GDM1 (cell line): ENCODE data around the gene RGS19.
A peak's percentile ranks its signal among the peaks of the same experiment; 100 is the strongest.

ENCODE experiments used
- DNase-seq: peaks from one replicate; lab custom pipeline; 2025; lab: John Stamatoyannopoulos, UW

Gene RGS19

DNA sequence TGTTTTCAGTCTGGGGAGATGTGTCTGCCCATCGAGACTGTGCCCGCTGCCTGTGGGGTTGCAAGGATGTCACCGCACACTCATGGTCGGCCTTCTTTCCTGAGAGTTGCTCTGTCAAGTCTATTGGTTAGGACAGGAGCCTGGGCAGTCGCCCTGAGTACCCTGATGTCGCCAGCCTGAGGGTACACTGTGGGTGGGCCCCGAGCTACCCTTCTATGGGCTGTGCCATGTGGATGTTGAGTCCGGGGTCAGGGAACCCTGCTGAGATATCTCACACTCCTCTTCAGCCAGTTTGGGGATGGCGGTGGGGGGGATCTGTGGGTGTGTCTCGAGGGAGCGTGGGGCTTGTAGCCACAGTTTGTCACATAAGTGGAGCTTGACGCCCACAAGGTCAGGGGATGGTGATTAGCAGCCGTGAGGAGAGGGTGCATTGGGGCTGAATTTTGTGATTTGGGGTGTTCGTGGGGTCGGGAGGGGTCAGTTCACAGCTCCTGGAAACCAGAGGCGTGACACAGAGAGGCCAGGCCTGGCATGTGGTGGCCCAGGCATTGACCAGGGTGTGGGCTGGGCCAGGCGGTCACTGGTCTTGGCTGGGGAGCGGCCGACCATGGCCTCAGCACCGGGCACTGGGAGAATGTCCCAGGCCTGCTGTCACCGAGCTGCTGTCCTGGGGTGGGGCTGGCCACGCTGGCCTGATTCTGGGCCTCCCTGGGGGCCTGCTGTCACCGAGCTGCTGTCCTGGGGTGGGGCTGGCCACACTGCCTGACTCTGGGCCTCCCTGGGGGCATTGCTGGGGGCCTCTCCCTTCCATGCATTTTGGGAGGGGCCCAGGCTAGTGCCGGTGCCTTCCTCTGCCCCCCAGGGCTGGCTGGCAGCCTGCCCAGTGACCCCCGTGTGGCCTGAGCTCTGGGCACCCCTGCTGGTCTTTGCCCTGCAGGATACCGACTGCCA, 29.7 kb upstream of the RGS19 start:
- no peak for DNase-seq

DNA sequence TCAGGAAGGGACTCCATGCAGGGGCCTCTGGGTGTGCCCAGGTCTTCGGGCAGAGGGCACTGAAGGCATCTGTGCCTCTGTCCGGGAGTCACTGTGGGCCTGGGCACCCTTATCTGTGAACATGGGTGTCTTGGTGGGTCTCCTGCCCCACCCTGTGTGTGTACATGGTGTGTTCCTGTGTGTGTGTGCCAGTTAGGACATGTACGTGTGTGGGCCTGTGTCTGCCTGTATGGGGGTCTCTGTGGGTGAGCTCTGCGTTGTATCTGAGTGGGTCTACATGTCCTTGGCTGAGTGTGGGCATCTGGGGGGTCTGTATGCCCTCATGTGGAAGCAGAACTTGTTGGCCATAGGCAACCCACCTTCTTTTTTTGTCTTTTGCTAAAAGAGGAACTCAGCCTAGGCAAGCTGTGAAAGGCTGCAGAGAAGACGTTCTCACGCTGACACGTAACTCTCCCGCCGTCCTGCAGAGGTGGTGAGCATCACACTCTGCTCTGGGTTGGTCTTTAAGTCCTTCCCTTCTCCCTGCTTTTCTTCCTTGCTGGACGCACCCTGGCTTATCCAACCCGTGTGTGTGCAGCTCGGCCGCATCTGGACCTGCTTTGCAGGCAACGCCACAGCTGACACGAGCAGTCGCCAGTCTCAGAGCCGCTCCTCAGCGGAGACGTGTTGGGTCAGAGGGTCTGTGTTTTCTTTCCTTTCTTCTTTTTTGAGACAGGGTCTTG, 28.6 kb upstream of the RGS19 start:
- peak; percentile 66 for DNase-seq

DNA sequence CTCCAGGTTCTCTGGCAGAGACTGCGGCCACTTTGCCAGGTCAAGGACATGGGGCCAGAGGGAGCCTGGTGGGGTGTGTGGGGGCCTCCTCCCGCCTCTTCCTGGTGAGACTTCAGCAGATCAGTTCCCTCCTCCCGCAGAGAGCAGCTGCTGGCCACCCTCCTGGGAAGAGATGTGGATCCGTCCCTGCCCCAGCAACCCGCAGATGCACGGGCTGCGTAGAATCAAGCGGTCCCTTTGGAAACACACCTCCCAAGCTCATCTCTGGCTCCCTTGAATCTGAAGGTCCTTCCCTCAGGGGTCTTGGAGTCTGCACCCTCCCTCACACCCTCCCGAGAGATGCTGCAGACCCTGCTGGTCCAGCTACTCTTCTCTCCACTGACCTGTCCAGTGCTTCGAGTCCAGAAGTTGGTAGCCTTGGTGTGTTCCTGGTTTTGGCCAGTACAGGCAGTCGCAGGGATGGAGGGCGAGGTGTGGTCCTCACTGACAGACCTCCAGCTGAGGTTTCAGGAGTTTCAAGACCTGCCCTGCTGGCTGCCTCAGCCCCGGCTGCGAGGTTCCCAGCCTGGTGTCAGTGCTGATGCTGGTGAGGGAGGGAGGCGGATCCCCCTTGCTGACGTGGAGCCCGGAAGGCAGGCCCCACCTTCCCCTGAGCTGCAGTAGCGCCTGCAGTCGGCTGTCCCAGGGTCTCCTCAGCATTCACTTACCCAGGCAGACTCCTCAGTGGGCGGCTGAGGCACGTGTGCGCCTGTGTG, 27.8 kb upstream of the RGS19 start, which contains the start of gene NPBWR2:
NPBWR2 (minus strand) TSS at position 585 of the 755 bp plus-strand sequence. CDS start 734 bp downstream, outside the sequence.
- DNase-seq, result no peak

DNA sequence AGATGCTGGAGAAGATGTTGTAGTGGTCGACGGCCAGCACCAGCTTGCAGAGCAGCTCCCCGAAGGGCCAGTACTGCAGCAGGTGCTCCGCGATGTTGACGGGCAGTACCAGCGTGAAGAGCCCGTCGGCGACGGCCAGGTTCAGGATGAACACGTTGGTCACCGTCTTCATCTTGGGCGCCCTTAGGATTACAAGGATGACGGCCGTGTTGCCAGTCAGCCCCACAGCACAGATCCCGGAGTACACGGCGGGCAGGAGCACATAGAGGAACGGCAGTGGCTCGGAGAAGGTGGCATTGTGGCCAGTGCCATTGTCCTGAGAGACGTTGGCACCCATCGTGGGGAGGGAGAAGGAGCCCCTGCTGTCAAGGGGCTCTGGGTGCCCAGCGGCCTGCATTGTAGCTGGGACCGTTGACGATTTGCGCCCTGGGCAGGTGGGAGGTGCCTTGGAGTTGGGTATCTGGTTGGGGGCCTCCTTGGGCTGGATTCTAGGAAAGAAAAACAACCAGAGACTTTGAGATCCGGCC, 27.2 kb upstream of the RGS19 start:
- no peak for DNase-seq

DNA sequence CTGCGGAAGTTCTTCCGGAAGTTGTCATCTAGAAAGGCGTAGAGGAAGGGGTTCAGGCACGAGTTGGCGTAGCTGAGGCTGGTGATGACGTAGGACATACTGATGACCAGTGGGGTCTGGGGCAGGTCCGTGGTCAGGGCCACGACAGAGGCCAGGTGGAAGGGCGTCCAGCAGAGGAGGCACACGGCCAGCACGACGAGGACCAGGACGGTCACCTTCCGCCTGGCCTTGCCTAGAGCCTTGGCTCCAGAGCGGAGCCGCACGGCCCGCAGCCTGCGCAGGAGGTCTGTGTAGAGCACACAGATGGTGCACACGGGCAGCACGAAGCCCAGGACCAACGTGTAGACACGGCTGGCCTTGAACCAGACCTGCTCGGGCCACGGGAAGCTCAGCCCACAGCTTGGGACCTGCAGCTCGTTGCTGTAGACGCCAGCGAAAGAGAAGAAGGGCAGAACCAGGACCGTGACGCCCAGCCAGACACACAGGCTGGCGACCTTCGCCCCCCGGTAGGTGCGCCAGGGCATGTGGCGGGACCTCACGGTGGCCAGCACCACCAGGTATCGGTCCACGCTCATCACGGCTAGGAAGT, 26.6 kb upstream of the RGS19 start:
- DNase-seq, result no peak

DNA sequence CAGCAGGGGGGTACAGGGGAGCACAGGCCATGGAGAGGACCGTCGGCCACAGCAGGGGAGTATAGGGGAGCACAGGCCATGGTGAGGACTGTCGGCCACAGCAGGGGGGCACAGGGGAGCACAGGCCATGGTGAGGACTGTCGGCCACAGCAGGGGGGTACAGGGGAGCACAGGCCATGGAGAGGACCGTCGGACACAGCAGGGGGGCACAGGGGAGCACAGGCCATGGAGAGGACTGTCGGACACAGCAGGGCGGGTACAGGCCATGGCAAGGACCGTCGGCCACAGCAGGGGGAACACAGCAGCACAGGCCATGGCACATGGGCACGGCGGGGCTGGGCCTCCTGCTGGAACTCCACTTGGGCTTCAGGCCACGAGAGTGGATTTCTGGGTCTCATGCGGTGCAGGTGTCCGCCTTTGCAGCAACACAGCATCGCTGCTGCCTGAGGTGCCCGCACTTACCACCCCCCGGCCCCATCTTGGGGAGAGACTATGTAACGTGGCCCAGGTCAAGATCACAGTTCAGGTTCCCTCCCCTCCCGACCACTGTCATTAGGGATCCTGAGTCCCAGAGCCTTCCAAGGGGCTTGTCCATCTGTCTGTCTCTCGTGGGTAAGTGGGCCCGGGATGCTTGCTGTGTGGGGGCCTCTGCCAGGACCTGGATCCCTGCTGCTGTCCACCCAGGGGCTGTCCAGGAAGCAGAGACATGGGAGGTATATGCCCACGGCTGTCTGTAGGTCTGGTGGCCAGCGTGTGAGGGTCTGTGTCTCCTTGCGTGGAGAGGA, 25.5 kb upstream of the RGS19 start:
- DNase-seq, result no peak

DNA sequence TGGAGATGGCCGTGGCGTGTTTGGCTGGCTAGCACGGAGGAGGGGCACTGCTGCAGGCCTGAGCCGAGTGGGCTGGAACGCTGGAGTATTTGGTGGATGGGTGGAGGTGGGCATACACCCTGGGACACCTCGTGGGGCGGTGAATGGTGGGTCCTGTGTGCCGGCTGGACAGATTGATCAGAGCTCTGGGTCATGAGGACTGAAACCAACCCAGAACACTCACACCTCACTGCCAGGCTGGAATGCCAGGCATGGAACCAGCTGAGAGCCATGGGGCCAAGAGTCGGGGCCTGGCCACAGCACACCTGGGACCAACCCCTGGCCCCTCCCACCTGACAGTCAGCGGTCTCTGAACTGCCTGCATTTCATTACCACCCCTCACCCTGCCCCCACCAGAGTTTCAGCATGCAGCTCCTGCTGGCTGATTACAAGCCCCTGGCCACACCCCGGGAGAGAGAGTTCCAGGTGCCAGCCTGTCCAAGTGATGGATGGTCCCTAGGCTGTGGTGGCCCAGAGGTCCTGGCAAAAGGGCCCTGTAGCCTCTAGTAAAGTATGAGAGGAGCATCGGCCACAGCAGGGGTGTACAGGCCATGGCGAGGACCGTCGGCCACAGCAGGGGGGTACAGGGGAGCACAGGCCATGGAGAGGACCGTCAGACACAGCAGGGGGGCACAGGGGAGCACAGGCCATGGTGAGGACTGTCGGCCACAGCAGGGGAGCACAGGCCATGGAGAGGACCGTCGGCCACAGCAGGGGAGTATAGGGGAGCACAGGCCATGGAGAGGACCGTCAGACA, 24.8 kb upstream of the RGS19 start:
- DNase-seq, result no peak

DNA sequence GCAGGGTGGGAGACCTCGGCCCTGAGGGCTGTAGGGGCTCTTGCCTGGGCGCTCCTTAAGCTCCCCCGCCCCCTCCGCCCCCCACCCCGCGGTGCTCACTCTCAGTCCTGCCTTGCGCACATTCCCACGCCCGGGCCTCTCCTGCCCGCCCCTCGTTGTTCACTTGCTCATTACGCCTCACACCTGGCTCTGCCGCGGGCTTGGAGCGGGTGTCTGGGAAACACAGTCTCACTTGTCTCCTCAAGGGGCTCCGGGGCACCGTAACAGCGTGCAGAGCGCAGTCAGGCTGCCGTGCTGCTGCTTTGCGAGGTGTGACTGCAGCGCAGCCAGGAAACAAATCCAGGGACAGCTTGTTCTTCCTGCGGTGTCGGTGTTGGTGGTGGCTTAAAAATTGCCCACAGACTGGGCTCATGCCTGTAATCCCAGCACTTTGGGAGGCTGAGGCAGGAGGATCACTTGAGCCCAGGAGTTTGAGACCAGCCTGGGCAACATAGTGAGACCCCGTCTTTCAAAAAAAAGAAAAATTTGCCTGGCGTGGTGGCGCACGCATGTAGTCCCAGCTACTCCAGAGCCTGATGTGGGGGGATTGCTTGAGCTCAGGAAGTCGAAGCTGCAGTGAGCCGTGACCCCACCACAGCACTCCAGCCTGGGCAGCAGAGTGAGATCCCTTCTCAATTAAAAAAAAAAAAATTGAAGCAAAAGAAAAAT, 23.5 kb upstream of the RGS19 start:
- no peak for DNase-seq

DNA sequence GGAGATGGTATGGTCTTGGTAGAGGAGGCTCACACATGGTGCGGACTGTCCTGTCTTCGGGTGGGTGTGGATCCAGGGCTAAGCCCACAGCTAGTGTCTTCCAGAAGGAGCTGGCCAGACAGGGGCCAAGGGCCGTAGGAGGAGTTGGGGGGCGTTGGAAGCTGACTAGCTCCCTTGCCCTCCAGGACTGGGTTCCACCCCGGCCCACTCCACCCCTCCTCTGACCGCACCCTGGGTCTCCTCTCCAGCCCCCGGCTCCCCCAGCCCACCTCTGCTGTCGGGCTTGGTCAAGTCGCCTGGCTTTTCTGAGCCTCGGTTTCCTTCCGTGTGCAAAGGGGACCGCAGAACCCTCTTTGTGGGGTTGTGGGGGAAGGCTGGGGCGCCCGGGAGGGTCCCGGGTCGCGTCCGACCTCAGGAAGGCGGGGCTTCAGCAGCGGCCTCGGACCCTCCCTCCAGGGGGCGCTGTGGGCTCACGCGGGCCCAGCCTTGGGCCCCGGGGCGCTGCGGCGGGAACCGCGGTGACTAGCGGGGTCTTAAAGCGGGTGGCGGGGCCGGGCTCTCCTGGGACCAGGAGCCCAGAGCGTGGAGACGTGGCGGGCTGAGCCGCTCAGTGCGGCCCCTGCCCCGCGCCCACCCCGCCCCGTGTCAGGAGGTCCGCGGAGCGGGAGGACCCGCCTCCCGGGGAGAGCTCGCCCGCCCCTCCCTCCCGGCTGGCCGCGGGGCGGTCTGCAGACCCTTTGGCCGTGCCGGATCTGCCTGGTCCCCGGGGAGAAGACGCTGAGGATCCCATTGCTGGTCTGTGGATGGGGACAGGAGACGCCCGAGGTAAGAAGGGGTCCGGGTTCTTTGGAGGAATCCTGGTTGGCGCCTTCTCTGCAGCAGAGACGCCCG, 22.7 kb upstream of the RGS19 start:
- peak; percentile 40 for DNase-seq

DNA sequence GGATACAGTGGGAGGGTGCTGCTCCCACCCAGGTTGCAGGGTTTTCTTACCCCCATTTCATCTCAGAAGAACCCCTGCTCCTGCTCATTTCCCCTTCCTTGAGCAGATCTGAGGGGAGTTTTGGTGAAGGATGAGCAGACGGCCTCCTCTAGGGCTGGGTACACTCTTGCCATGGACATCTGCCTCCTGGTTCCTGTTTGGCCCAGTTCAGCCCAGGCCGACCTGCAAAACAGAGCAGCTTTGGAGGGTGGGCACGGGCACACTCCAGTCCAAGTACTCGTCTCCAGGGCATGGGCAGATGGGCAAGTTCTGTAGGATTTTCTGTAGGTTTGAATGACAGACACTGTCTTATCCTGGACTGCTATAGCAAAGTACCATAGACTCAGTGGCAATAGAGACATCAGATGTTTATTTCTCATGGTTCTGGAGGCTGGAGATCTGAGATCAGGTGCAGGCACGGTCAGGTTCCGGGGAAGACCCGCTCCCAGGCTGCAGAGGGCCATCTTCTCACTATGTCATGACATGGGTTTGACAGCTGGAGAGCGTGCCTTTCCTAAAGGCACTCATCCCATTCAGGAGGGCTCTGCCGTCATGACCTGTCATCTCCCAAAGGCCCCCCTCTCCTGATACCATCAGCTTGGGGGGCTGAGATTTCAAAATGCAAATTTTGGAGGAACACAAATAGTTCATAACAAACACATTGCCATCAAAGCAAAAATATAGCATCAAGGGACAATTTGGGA, 21.8 kb upstream of the RGS19 start:
- no peak for DNase-seq

DNA sequence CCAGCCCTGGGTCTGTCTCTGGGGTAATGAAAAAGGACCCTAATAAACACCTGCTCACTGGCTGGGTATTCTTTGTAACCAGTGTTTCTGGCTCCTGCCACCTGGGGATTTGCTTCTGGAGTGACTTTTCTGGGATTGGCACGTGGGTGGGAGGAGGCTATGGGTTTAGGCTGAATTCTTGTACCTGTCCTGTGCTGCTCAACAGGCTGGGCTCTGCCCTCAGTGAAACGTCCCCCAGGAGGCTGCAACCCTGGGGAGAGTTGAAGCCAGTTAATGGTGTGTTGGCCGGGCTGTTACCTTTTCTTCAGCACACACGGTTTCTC, 21.2 kb upstream of the RGS19 start:
- DNase-seq, result no peak

DNA sequence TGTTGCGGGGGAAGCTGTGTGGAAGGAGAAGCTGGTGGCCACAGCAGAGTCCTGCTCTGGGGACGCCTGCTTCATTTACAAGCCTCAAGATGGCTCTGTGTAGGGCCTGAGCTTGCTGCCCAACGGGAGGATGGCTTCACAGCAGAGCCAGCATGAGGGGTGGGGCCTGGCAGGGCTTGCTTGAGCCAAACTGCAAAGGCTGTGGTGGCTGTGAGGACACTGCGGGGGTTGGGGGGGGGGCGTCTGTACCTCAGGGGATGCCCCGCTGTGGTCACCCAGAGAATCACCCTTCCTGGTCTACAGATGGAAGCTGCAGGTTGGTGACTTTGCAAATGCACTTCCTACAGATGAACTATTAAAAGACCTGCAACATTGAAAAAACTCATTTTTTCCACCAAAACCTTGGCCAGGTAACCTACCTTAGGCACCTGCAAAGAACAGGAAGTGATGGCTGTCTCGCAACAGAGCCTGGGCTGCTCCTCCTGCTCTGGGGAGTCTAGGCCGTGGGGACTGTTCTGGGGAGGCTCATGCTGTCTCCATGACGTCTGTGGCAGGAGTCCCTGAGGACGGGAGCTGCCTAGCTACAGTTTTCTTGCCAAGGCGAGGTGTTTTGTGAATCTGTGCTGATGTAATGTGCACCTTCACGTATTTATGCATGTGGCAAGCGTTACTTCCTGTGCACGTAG, 20.7 kb upstream of the RGS19 start:
- DNase-seq, result no peak

DNA sequence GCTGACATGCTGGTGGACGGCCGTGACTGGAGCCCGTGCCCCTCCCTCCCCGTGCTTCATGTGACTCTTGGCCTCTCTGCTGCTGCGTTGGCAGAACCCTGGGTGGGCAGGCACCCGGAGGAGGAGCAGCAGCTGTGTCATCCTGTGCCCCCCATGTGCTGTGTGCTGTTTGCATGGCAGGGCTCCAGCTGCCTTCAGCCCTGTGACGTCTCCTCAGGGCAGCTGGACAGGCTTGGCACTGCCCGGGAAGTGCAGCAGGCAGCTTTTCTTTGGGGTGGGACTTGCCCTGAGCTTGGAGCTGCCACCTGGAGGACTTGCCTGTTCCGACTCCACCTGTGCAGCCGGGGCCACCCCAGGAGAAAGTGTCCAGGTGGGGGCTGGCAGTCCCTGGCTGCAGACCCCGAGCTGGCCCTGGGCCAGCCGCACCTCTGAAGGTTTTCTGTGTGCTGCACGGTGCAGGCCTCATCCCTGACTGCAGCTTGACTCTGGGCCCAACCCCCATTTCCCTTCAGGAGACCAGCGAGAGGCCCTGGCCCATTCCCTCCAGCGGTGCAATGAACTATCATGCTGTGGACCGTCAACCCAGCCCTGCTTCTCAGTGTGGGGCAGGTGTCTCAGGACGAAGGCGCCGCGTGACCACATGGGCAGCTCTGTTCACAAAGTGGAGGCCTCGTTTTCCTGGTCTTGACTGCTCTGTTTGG, 19.9 kb upstream of the RGS19 start:
- no peak for DNase-seq

DNA sequence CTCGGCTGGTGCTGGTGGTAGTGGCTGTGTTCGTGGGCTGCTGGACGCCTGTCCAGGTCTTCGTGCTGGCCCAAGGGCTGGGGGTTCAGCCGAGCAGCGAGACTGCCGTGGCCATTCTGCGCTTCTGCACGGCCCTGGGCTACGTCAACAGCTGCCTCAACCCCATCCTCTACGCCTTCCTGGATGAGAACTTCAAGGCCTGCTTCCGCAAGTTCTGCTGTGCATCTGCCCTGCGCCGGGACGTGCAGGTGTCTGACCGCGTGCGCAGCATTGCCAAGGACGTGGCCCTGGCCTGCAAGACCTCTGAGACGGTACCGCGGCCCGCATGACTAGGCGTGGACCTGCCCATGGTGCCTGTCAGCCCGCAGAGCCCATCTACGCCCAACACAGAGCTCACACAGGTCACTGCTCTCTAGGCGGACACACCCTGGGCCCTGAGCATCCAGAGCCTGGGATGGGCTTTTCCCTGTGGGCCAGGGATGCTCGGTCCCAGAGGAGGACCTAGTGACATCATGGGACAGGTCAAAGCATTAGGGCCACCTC, 19.2 kb upstream of the RGS19 start:
- no peak for DNase-seq

DNA sequence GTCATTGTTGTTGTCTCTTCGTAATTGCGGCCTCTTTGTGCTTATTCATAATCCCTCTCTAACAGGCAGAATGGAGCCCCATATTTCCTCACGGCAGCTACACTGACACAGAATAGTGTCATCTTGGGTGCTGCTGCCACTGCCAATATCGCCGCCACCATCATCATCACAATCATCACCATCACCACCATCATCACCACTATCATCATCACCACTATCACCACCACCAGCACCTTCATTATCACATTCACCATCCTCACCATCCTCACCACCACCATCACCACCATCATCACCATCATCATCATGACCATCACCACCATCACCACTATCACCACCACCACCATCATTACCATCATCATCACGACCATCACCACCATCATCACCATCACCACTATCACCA, 17.2 kb upstream of the RGS19 start:
- DNase-seq, result no peak

DNA sequence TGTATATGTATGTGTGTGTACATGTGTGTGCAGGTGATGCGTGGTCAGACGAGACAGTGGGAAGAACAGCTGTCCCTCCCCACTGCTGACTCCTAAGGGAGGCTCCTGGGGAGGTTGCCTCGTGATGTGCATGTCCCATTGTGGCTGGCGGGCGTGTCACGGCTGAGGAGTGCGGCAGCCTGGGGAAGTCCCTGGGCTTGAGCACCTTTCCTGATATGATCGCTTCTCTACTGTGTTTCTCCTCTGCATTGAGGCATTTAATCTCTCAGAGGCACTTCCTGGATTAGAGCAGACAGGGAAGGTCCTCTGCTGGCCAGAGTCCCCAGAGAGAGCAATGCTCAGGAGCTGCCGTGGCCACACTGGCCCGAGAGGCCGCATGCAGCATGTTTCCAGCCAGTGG, 16.6 kb upstream of the RGS19 start:
- DNase-seq, result no peak
